ENCODE data around the gene ANKS1A.
"Not testable (repeated sequence)": the region's sequence is repeated elsewhere in the genome, so short reads cannot be mapped to it uniquely, and the experiment has no call there.

ANKS1A gene

DNA sequence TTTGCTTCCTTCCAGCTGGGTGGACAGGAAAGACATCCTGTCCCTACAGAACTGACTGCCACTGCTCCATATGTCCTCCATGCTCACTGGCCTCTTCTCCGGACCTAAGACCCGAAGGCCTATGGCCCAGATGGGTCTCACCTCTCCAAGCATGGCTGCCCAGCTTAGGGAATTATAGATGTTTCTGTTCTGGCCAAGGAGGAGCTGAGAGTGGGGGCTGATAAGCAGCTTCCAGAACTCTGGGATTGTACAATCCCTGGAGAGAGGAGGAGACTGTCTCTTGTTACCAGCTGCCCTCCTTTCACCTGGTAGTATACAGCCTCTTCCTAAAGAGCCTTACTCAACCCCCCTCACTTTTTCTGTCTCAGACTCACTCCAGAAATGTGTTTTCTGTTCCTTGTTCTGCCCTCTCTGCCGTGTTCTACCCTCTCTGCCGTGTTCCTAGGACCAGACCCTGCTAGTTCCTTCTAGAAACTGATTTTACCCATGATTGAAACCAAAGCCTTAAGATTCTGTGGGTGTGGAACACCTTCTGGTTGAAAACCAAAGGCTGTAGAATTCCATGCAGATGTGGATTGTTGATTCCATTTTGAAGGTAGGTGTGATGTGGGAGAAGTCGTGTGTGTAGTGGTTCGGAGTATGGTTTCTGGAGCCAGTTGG lies 28.7 kb downstream of the ANKS1A start:
- DNase-seq (ENCODE audit: low read depth, low spot score) = no peak

GRCh38 chr6:34919651-34920050 lies 30.6 kb downstream of the ANKS1A start:
- no peak for DNase-seq (ENCODE audit: low read depth, low spot score)

DNA sequence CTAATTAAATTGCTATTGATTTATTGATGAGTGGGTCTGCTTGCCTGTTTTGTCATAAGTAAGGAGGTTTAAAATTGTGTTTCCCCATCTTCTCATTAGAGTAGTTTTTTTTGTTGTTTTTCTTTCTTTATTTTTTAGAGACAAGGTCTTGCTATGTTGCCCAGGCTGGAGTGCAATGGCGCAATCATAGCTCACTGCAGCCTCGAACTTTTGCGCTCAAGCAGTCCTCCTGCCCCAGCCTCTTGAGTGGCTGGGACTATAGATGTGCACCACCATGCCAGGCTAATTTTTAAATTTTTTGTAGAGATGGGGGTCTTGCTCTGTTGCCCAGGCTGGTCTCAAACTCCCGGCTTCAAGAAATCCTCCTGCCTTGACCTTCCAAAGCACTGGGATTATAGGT lies 31.0 kb downstream of the ANKS1A start:
- no peak for DNase-seq (ENCODE audit: low read depth, low spot score)

DNA sequence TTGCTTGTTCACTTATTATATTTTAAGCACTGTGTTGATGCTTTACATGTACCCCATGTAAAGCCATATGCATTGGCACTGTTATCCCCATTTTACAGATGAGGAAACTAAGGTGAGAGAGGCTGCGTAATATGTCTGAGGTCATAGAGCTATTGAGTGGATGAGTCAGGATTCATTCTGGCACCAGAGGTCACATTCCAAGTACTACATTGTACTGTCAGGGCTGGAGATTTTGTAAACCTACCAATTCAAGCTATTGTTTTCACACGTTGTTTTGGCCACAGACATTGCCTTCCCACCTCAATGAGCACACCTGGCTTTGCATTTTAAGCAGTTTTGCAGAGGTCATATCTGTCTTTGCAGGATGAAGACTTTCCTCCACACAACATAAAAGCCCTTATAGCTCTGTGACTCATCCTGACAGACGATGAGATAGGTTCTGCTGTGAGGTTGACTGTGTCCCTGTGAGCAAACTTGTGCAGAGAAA lies 33.2 kb downstream of the ANKS1A start:
- no peak for DNase-seq (ENCODE audit: low read depth, low spot score)

DNA sequence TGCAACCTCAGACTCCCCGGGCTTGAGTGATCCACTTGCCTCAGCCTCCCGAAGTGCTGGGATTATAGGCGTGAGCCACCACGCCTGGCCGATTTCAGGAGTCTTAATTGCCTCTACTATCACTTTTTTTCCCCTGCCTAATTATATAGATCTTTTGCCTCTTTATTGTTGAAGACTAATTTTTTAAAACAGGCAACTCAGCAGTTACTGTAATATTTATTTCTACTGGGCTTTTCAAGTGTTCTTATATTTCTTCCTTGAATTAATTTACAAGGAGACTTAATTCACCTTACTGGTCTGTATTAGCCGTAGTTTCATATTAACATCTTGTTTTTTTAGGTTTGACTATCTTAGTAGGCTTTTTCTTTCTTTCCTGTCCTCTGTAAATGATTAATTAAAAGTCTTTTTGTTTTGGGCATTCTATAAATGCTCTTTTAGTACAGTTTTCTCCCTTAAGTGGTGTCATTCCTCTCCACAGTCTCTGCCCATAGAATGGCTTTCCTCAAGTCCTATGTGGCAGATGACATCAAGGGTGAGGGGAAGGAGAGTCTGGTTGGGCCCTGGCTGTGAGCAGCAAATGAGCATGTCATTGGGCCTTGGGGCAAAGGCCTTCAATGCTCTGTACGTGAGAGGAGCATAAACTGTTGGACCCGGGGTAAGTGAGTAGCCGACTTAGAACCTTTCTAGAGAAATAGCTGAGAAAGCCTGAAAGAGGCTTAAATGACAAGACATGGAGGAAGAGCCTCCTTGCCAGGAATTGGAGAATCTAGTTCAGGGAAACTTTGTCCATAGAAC lies 36.0 kb downstream of the ANKS1A start:
- no peak for DNase-seq (ENCODE audit: low read depth, low spot score)

DNA sequence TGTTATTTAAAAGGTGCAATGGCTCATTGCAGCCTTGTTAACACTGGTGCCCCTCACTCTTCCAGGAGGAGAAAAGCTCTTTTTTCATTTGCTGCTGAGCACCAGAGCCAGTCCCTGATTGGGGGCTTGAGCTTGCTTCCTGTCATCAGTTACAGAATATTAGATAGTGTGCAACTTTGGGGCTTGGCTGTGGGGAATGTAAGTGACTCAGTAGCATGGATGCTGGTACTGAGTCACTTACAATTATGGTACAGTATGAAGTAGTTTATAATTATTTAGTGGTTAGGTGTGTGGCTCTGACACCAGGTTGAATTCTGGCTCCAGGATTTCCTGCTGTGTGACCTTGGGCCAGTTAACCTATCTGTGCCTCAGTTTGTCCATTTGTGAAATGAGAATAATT lies 37.6 kb downstream of the ANKS1A start:
- DNase-seq (ENCODE audit: low read depth, low spot score) = no peak

DNA sequence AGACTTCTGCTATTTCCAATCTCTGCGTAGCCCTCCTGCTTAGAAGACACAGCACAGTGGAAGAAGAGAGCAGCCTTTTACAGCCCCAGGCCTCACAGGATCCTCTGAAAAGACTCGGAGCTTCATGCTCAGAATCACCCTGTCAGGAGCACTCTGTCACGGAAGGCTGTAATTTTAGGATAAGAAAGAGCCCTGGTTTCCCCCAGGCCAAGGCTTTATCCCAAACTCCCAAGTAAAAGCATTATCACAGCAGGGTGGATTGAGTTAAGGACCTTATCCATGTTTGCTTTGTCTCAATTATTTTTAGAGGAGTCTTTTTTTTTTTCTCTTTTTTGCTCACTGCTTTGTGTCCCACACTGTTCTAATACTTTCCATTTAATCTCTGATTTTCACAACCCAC lies 39.2 kb downstream of the ANKS1A start:
- DNase-seq (ENCODE audit: low read depth, low spot score) = no peak

- DNase-seq (ENCODE audit: low read depth, low spot score) = no peak
Measured at GRCh38 chr6:34928695-34929094, 39.6 kb downstream of the ANKS1A start.

GRCh38 chr6:34929241-34929978 lies 40.4 kb downstream of the ANKS1A start:
- no peak for DNase-seq (ENCODE audit: low read depth, low spot score)

DNA sequence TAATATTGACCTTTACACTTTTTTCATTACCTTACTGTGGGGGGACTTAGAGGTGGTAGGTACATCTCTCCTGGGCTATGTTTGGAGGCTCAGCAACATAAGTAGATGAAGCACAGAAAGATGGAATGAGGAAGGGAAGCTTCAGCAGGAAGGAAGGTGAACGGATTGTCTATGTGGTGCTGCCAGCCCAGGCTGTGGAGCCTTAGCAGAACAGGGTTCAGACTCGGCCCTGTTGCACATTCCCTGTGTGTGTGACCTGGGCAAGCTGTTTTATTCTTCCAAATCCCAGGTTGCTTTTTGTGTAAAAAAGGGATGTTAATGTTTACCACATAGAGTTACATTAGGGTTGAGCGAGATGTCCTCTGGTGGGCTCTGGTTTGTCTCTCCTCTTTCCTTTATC lies 41.2 kb downstream of the ANKS1A start:
- no peak for DNase-seq (ENCODE audit: low read depth, low spot score)

- DNase-seq (ENCODE audit: low read depth, low spot score) = not testable (repeated sequence)
Measured at GRCh38 chr6:34932202-34932601, 43.1 kb downstream of the ANKS1A start.

DNA sequence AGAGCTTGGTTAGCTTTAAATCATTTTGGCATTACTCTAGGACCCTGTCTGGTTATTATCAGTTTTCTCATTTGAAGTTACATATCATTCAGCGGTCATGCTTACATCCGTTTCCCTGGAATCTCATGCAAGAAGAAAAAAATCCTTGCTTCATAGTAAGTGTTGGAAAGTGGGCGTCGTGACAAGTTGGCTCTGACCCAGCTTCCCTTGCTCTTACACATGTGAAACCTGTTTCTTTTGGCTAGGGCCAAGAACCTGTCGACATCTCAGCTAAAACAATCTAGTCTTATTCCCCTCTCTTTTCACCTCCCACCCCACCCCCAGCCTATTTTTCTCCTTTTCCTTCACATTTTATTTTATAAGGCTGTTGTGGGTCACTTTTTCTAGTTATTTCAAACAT lies 45.5 kb downstream of the ANKS1A start:
- DNase-seq (ENCODE audit: low read depth, low spot score) = no peak

- DNase-seq (ENCODE audit: low read depth, low spot score) = no peak
Measured at GRCh38 chr6:34938268-34938667, 49.2 kb downstream of the ANKS1A start.

DNA sequence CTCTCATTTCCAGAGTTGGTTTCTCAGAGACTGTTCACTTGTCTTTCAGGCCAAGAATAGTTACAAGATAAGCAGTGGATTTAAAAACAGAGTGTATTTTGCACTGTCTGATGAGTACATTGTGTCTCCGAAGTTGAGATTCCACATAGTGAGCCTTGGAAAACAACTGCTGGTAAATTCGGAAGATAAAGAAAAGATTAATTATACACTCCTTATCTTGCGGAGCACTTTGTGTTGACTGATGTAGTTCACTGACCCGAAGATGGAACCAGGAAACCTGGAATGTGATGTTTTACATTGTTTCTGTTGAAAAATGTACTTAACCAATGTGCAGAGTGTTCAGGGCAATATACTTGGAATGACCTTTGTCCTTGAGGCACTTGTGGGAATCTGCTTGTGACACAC lies 51.0 kb downstream of the ANKS1A start:
- no peak for DNase-seq (ENCODE audit: low read depth, low spot score)

- DNase-seq (ENCODE audit: low read depth, low spot score) = no peak
Measured at GRCh38 chr6:34941421-34941820, 52.4 kb downstream of the ANKS1A start.

GRCh38 chr6:34945317-34945716 lies 56.3 kb downstream of the ANKS1A start:
- DNase-seq (ENCODE audit: low read depth, low spot score) = no peak

GRCh38 chr6:34947561-34947960 lies 58.5 kb downstream of the ANKS1A start:
- DNase-seq (ENCODE audit: low read depth, low spot score) = no peak

GRCh38 chr6:34949636-34950035 lies 60.6 kb downstream of the ANKS1A start:
- no peak for DNase-seq (ENCODE audit: low read depth, low spot score)

DNA sequence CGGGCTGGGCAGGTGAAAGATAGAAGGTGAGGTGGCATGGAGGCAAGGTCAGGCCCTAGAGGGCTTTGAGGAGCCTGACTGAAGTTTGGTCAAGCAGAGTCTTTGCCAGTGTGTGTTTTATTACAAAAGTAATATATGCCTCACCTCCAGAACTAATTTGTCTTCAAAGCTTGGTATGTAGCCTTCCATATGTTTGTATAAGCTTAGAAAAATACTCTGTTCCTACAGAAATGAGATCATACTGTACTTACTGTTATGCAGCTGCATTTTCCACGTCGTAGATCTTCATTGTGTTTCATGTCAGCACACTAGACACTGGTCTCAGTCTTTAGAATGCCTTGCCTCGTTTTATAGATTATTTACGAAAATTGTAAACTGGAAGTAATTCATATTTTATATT lies 61.8 kb downstream of the ANKS1A start:
- DNase-seq (ENCODE audit: low read depth, low spot score) = no peak

DNA sequence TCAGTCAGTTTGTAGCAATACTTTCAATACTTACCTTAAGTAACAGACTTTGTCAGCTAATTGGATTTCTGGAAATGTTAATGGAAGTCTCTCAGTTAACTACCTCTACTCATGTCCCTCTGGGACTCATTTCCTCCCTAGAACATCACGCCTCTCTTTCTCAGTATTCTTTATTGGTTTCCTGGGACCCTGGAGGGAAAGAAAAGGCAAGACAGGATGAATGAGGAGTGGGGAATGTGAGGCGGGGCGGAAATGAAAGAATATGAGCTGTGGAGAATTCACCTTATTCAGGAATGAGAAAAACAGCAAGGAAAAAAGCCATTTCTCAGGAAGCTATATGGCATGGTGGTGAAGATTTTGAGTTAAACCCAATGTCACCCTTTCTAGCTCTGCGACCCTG lies 62.7 kb downstream of the ANKS1A start:
- no peak for DNase-seq (ENCODE audit: low read depth, low spot score)

- no peak for DNase-seq (ENCODE audit: low read depth, low spot score)
Measured at GRCh38 chr6:34953061-34954025, 64.3 kb downstream of the ANKS1A start.

Data from activated CD4-positive, CD25-positive, alpha-beta regulatory T cell treated with anti-CD3 and anti-CD28 coated beads, Interleukin-2, amount 50 U/mL, for 16 hours (primary cell).